Glomerular visceral epithelial cell (primary cell): ENCODE results near the gene ATF5.

Source experiments
- DNase-seq: peaks from one replicate; pipeline ENCODE4 v3.0.0-alpha.2; 2016; ENCODE audit errors: extremely low spot score

Gene ATF5

DNA sequence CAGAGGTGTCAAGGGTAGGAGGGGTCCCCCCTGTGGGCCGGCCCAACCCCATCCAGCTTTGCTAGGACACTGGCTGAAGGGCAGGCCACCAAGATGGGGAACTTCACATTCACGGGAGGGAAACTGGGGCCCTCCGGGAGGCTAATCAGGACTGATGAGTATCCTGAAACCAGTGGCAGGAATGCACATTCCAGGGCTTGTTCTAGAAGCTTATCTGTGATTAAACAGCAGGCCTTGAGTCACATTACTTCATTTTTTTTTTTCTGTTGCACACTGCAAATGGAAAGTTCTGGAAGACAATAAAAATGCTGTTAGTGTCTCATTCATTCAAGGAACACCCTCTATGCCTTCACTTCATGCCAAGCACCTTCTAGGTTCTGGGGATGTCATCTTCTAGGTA is 47.5 kb downstream of the ATF5 start:
- DNase-seq = no peak

GRCh38 chr19:49977076-49977475 is 48.1 kb downstream of the ATF5 start:
- DNase-seq = no peak

GRCh38 chr19:49977881-49978280 is 48.9 kb downstream of the ATF5 start:
- DNase-seq = no peak

DNA sequence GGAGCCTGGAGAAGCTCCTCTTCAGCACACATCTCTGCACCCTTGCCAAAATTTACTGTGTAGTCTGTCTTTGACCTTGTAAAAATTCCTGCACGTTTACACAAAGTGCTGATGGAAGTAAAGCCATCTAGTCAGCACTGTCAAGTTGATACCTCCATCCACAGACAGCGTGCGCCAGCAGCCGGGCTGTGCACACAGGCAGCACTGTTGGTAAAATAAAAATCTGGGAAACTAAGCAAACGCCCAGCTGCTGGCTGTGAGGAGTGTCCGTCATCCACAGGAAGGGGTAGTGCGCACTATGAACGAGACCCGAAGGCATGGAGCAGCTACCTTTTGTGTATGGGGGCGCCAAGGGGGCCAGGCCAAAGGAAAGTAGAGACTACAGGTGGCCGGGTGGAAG is 49.3 kb downstream of the ATF5 start:
- DNase-seq = no peak

GRCh38 chr19:49981603-49982593 is 52.9 kb downstream of the ATF5 start:
- DNase-seq = no peak
